ENCODE measurements around the gene TIAM1. TPM values are rescaled to one million over a fixed set of nuclear protein-coding genes. Genes with fewer than 3 reads are reported as not detected.

Gene TIAM1
- total and polyA plus RNA-seq, 2 of the 8 experiments (the other 6 are each of a cell fraction or from before 2014, with no cell fraction given) = 10.1 to 30.7 TPM

GRCh38 chr21:31151156-31152045, 192.7 kb downstream of the TIAM1 start (continued):
- TF ChIP-seq CHD7 (IDR thresholded peaks at IDR 0.05; ENCODE audit: insufficient replicate concordance, low read length) (no peak), JUN (IDR thresholded peaks at IDR 0.05; ENCODE audit: low read depth, low read length) (no peak), CREB1 (IDR thresholded peaks at IDR 0.05) (no peak)
